GM19455 (cell line): ENCODE measurements around the gene PLOD1.
A peak's percentile ranks its signal among the peaks of the same experiment; 100 is the strongest.
"Not testable (repeated sequence)": the region's sequence is repeated elsewhere in the genome, so short reads cannot be mapped to it uniquely, and the experiment has no call there.

Experiments
- ATAC-seq: cut with Tn5 transposase; IDR thresholded peaks from one replicate; pipeline ENCODE4 v1.9.1; 2021; ENCODE audit not compliant: unreplicated experiment

The PLOD1 gene

DNA sequence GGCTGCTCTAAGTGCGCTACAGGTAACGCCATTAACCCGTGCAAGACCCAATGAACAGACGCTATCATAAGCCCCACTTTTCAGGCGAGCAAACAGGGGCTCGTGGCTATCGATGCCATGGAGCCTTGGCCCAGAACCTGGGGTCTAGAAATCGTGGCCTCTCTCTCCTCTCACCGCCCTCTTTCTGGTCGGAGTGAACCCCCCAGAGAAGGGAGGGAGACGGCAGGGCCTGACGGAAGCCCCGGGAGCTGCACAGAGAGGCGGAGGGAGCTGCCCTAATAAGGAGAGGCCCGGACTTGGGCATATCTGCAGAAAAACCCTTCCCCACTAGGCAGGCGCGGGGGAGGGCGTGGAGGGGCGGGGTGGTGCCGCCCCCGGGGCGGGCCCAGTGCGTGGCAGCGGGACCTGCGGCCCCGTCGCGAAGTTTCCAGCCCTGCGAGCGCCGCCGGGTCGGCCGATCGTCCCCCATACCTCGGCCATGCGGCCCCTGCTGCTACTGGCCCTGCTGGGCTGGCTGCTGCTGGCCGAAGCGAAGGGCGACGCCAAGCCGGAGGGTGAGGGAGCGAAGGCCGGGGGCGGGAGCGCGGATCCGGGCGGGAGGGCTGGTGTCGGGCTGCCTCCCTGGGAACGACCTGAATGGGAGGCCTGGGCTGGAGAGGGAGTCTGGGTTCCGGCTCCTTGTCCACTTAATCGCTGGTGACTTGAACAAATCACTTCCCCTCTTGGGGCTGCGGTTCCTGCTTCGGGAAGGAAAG, at the start of gene PLOD1:
Gene PLOD1, plus strand, starts transcription at position 416 of the 755 bp plus-strand sequence. Its CDS starts 63 bp downstream, at position 479.
- ATAC-seq = peak; percentile 83

DNA sequence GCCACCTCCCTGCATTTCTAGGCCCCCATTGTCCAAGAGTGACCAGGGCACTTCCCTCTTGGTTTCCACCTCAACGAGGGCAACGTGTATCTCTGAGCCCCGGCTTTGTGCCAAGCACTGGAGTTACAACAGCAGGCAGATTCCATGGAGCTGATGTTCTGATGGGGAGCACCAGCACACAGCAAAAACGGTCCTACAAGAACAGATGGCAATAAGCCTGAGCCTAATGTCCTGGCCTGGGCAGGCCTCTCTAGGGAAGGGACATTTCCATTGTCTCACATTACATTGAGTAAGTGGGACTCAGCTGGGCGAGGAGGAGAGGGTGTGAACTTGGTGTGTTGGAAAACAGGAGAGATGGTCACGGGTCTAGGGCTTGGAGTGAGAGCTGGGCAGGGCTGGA, 48.6 kb upstream of the PLOD1 start:
- no peak for ATAC-seq

DNA sequence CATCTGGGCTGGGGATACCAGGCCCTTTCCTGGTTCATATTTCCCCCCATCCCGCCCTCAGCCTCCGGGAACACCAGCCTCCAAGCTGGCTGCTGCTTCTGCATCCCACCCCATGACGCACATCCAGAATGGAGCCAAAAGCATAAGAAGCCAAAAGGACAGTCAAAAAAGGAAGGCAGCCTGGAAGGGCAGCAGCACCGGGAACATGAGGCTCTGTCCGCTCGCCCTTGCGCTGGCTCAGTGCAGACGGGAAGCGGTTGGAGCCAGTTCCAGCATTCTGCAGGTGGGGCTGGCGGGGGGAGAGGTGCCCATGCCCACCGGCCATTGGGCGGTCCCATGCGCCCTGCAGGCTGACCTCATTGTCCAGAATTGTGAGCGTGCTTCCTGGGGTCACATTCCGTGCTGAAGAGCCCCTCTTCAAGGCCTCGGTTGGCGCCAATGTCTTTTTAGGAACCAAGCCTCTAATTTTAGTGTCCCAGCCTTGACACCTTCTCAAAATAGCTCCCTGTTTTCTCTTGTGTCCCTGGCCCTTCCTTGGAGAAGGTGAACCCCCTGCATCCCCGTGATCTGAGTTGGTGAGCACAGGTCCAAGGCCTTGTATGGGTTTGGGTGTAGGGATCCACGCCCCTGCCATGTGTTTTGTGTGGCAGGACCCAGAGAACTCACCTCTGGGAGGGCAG, 47.4 kb upstream of the PLOD1 start:
- no peak for ATAC-seq

DNA sequence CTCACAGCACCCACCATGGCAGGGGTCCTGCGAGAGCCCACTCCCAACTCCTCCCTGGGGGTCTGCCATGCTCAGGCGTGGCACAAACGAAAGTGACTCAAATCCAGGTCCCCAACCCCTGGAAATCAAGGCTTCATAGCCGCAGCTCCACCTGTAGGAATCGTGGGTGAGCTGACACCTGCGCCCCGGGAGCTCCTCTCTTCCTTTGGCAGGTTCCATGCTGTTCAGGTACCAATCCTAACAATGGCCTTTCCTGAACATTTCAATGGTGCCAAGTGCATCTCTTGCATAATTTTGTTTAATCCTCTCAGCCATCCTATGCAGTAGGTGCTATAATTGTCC, 46.9 kb upstream of the PLOD1 start:
- no peak for ATAC-seq

DNA sequence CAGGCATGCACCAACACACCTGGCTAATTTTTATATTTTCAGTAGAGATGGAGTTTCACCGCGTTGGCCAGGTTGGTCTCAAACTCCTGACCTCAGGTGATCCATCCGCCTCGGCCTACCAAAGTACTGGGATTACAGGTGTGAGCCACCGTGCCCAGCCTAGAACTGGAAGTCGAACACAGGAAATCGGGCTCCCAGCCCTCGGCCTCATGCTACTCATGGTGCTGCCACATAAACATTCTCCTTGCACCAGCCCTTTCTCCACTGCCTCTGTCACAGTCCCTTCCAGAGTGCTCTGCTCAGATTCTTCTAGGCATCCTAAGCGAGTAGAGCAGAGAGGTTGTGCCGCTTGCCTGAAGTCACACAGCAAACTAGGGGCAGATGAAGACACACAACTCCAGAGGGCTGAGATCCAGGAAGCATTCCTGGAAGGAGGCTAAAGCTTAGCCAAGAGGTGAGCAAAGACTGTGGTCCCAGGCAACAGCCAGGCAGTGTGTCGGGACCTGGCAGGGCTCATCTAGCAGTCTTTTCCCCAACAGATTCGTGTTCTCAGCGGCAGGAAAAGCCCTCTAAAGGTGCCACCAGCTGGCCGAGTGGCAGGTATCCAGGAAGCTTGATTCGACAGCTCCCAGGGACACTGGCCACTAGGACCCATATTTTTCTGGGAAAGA, 46.2 kb upstream of the PLOD1 start:
- ATAC-seq = no peak

DNA sequence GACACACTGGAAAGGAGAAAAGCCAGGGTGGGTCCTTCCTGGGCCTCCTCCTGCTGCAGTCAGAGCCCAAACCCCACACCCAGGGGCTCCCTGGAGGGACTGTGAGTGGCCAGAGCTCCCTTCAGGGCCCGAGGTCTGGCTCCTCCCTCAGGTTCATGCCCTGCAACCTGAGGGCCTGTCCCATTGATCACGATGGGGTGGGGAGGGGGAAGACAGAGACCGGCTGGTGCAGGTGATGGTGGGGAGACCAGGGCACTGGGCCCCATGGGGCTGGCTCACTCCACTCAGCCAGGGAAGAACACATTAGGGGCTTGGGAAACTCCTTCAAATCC, 45.7 kb upstream of the PLOD1 start:
- ATAC-seq = no peak

DNA sequence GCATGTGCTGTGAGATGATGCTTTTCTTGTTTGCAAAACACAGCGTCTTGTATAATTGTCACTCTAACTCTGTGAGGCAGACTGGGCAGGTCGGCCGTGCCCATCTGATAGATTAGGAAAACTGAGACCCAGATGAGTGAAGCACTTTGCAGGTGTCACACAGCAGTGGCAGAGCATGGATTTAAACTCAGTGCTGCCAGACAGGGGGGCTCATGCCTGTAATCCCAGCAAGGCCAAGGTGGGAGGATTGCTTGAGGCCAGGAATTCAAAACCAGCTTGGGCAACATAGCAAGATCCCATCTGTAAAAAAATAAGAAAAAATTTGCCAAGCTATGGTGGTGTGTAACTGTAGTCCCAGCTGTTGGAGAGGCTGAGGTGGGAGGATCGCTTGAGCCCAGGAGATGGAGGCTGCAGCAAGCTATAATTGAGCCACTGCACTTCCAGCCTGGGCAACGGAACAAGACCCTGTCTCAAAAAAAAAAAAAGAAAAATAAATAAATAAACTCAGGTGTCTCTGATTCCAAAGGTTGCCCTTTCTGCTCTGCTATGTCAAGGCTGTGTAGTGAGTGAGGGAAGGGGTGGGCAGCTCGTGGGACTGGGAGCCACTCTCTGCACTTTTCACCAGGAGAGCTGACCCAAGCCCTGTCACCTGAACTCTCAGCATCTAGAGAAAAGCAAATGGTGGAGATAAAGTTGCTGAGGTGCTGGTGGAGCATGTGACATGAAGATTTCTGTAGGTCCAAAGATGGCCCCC, 42.9 kb upstream of the PLOD1 start:
- ATAC-seq = no peak

DNA sequence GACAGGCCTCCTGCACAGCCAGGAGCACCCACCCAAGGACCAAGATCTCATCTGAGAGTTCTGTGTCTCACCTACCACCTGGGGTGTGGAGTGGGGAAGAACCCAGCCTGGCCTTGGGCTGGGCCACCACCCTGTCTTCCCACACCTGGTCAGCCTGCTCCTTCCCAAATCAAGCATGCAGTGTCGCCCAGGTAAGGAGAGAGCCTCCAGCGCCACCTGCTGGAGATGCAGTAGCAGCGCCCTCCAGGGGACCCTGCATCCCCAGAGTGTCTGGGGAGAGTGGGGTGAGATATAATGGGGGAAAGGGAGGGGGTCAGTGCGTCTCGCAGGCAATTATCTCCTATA, 40.6 kb upstream of the PLOD1 start:
- no peak for ATAC-seq

DNA sequence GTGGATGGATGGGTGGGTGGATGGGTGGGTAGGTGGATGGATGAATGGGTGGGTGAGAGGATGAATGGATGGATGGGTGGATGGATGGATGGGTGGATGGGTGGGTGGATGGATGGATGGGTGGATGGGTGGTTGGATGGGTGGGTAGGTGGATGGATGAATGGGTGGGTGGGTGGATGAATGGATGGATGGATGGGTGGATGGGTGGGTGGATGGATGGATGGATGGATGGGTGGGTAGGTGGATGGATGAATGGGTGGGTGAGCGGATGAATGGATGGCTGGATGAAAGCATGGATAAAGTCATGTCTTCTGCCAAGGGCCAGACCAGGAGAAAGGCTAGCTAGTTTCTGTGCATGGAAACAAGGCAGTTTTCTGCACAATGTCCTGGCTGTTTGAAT, 40.0 kb upstream of the PLOD1 start:
- not testable (repeated sequence) for ATAC-seq

DNA sequence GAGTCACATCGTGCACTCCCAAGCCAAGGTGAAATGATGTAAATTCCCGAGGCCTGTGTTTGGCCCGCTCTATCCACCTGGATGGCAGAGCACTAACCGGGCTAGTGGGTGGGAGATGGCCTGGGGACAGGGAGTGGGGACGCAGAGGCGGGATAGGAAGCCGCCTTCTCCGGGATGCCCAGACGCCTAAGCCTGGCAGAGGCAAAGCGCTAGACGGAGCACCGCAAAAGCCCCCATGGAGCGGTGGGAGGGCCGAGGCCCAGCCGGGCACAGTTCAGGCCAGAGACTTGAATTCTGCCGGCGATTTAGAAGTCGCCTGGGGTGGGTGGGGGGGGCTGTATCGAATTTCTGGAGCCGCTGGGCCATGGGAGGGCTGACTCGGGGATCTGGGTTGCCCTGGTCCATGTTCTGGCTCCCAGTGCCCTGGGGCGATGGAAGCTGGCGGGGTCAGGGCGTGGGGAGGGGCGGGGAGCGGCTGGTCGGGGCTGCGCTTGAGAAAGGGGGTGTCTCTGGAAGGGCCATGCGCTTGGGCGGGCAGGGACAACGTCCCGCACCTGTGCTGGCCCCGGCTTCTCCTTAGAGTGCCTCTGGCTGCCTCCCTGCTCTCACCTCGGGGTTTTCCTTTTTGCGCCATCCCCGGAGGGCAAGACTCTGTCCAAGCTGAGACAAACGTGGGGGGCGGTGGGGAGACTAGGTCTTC, 36.3 kb upstream of the PLOD1 start:
- no peak for ATAC-seq

DNA sequence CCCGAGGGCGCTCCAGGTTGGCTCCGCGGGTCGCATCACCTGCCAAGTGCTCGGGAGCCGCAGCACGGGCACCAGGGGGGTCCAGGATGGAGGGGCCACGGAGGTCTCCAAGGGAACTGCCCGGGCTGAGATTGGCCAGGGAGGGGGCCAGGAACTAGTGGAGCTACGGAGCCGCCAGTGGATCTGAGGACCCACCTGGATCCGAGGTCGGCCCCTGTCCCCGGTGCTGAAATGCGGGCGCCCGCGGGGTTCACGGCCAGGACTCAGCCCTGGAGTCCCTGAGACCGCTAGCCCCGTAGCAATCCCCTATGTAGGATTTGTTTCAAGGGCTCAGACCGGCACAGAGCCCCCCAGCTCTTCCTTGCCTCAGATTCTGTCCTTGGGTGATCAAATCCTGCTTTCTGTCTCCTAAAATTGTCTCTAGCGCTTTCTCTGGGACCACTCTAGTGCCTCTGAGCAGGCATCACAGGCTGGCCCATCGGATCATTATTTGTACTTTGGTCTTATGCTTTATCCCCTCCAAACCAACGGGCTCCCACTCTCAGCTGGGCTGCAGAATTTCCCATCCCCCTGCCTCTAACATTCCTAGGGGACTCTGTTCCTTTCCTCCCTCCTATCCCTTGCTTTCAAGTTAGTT, 35.6 kb upstream of the PLOD1 start:
- ATAC-seq = no peak

DNA sequence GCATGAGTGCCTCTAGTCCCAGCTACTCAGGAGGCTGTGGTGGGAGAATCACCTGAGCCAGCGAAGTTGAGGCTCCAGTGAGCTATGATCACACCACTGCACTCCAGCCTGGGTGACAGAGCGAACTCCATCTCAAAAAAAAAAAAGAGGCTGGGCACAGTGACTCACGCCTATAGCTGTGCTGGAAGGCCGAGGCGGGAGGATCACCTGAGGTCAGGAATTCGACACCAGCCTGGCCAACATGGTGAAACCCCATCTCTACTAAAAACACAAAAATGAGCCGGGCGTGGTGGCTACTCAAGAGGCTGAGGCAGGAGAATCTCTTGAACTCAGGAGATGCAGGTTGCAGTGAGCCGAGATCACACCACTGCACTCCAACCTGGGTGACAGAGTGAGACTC, 33.1 kb upstream of the PLOD1 start:
- not testable (repeated sequence) for ATAC-seq

DNA sequence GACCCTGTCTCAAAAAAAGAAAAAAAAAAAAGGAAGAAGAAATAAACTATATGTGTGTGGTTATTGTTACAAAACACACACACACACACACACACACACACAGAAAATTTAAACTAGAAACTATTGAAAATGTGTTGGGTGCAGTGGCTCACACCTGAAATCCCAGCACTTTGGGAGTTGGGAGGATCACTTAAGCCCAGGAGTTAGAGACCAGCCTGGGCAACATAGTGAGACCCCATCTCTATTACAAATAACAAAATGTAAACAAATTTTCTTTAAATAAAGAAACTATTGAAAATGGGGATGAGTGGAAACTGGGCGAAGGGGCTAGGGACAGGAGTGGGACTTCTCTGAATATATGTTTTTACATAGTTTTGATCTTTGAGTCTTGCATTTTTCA, 31.3 kb upstream of the PLOD1 start:
- no peak for ATAC-seq

DNA sequence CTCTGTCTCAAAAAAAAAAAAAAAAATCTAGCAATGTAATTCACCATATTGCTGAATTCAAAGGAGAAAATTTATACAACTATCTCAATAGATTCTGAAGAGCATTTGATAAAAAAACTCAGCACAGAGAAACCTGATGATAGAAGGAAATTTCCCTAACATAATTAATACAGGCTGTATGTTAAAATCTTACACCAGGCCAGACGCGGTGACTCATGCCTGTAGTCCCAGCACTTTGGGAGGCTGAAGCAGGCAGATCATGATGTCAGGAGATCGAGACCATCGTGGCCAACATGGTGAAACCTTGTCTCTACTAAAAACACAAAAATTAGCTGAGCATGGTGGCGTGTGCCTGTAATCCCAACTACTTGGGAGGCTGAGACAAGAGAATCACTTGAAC, 30.4 kb upstream of the PLOD1 start:
- ATAC-seq = not testable (repeated sequence)

DNA sequence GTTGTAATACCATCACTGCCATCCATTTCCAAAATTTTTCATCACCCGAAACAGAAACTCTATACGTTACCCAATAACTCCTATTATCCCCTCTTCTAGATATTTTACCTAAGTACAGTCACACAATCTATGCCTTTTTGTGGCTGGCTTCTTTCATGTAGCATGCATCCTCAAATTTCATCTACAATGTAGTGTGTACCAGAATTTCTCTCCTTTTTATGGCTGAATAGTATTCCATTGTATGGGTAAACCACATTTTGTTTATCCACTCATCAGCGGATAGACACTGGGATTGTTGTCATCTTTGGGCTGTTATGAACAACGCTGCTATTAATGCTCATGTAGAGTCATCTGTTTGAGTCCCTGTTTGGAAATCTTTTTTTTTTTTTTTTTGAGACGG, 29.5 kb upstream of the PLOD1 start:
- ATAC-seq = no peak

DNA sequence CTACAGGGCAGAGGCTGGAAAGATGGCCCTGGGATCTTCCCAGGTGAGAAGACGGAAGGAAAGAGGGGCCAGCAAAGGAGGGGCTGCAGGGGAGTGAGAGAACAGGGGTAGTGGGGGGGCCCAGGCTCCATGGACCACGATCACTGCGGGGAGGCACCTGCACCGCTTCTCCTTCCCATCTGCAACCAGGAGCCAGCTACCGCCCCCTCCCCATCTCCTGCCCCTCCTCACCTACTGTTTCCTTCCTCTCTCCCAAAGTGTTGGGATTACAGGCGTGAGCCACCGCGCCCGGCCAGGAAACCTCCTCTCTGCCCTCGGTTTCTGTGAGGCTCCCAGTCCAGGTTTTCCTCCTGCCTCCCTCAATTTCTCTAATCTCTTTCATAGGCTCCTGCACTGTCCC, 27.6 kb upstream of the PLOD1 start:
- no peak for ATAC-seq

DNA sequence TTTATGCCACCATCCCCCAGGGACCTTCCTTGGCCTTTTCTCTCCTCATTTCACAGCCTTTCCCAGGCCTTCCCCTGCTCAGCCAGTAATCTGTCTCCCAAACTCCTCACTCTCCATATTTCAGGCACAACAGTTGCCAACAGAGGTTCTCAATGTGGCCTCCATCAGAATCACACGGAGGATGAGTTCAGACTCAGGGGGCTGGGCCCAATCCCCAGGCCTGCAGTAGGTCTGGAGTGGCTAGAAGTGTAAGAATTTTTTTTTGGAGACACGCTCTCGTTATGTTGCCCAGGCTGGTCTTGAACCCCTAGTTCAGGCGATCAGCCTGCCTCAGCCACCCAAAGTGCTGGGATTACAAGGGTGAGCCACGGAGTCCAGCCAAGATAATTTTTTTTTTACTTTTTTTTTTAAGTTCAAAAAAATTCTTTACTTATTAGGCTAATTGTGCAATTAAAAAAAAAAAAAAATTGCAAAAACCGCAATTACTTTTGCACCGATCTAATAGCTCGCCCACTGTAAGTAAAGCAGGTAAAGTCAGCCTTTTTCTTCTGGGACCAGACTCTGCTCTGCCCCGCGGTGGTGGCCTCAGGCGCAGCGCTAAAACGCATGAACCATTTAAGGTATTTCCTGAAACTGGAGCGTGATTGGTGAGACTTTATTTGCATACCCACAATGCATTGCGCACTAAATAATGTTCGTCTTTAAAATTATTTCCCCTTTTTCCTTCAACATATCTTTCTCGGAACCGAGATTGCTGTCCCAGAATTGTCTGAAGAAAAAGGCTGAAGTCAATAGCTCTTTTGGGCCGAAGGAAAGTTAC, 27.0 kb upstream of the PLOD1 start:
- peak; percentile 41 for ATAC-seq

DNA sequence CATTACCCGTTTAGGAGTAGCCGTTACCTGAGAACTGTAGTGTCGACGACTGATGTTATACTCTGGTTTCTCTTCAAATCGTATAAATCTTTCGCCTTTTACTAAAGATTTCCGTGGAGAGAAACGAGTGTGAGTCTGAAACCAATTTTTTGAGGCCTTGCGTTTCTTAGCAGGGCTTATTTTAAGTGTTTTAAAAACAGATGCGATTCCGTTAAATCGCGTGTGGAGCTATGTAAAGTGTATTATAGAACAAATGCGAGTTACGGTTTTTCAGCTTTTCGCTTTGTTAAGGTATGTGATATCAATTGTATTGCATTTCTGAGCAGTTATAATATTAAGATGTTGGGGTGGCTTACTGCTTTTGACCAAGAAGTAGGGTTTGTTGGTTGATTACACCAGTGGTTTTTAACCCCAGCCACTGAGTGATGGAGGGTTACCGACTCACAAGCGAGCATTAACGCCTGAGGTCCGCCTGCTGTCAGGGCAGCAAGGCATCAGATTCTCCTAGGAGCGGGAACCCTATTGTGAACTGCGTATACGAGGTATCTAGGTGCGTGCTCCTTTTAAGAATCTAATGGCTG, 26.3 kb upstream of the PLOD1 start:
- ATAC-seq = peak; percentile 56

DNA sequence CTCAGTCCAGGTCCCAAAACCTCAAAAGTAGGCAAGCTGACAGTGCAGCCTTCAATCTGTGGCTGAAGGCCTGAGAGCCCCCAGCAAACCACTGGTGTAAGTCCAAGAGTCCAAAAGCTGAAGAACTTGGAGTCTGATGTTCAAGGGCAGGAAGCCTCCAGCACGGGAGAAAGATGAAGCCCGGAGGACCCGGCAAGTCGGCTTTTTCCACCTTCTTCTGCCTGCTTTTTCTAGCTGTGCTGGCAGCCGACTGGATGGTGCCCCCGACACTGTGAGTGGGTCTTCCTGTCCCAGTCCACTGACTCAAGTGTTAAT, 23.6 kb upstream of the PLOD1 start:
- ATAC-seq = not testable (repeated sequence)

DNA sequence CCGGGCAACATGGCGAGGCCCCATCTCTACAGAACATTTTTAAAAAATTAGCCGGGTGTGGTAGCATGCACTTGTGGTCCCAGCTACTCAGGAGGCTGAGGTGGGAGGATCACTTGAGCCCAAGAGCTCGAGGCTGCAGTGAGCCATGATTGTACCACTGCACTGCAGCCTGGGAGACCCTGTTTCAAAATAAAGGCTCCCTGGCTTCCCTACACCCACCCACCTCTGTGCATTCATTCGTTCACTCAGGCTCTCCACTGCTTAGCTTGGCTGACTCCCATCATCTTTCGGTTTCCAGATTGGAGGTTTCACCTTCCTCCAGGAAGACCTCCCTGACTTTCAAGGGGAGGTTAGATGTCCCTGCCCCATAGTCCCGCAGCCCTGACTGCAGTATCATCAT, 22.5 kb upstream of the PLOD1 start:
- ATAC-seq = no peak
